ENCODE data around the gene LRFN2.

The LRFN2 gene

GRCh38 chr6:40369042-40369441, 218.1 kb downstream of the LRFN2 start:
- no peak for DNase-seq

GRCh38 chr6:40362859-40363258, 224.3 kb downstream of the LRFN2 start:
- DNase-seq: no peak

- no peak for DNase-seq
These were observed 227.4 kb downstream of the LRFN2 start for GRCh38 chr6:40359808-40360207.

GRCh38 chr6:40358473-40359460, 228.4 kb downstream of the LRFN2 start:
- no peak for DNase-seq

- DNase-seq: no peak
These were observed 230.8 kb downstream of the LRFN2 start for GRCh38 chr6:40356242-40356910.

GRCh38 chr6:40355532-40355931, 231.6 kb downstream of the LRFN2 start:
- no peak for DNase-seq

GRCh38 chr6:40355066-40355465, 232.1 kb downstream of the LRFN2 start:
- DNase-seq: no peak

GRCh38 chr6:40353967-40354452, 233.2 kb downstream of the LRFN2 start:
- DNase-seq: no peak

GRCh38 chr6:40353197-40353966, 233.8 kb downstream of the LRFN2 start:
- no peak for DNase-seq

- DNase-seq: no peak
These were observed 234.5 kb downstream of the LRFN2 start for GRCh38 chr6:40352527-40353170.

- DNase-seq: no peak
These were observed 235.2 kb downstream of the LRFN2 start for GRCh38 chr6:40352006-40352405.

- DNase-seq: no peak
These were observed 236.4 kb downstream of the LRFN2 start for GRCh38 chr6:40350747-40351217.

- DNase-seq: no peak
These were observed 237.0 kb downstream of the LRFN2 start for GRCh38 chr6:40349901-40350746.

- DNase-seq: no peak
These were observed 237.9 kb downstream of the LRFN2 start for GRCh38 chr6:40349123-40349900.

GRCh38 chr6:40348591-40348990, 238.6 kb downstream of the LRFN2 start:
- DNase-seq: no peak

GRCh38 chr6:40347571-40348011, 239.6 kb downstream of the LRFN2 start:
- DNase-seq: no peak

- no peak for DNase-seq
These were observed 240.9 kb downstream of the LRFN2 start for GRCh38 chr6:40346246-40346645.

GRCh38 chr6:40344566-40345167, 242.5 kb downstream of the LRFN2 start:
- DNase-seq: no peak

- DNase-seq: no peak
These were observed 243.1 kb downstream of the LRFN2 start for GRCh38 chr6:40343877-40344565.

Measured in NCI-H774 (cell line).